OCI-LY7 (cell line): ENCODE measurements around the gene TBC1D2B. TPM values are rescaled to one million over a fixed set of nuclear protein-coding genes. Genes with fewer than 3 reads are reported as not detected.

Experiments
- BruUV-seq: library from RNA; stranded (reverse); fragments of 400-500 nt; replicated peaks from 2 replicates; lab custom pipeline; 2021; lab: Mats Ljungman, UMichigan
- CTCF ChIA-PET: fragments of 300-600 bp; sonication (Branson Sonifier 250); formaldehyde crosslinking; loops from one replicate; lab custom pipeline; 2022; ENCODE audit warnings: antibody characterized with exemption; ENCODE audit not compliant: unreplicated experiment; lab: Charles Lee
- POLR2A ChIA-PET: fragments of 300-600 bp; sonication (Branson Sonifier 250); formaldehyde crosslinking; loops from one replicate; lab custom pipeline; 2022; ENCODE audit warnings: antibody characterized with exemption; lab: Charles Lee
- DNase-seq: peaks from one replicate; pipeline ENCODE4 v3.0.0-alpha.2; 2015; ENCODE audit warnings: low spot score
- H2AFZ ChIP-seq: fragments of 200-600 bp; sonication (generic), shearing (Covaris generic); 2 replicates; pipeline ENCODE4 v1.6.1; 2014; ENCODE audit warnings: mild to moderate bottlenecking, antibody characterized with exemption, low read length, moderate library complexity
- H3K27ac ChIP-seq: fragments of 200-600 bp; sonication (generic); 2 replicates; pipeline ENCODE4 v1.5.1; 2014; ENCODE audit warnings: mixed run types, low read depth, mild to moderate bottlenecking, moderate library complexity, low read length, inconsistent platforms; ENCODE audit not compliant: poor library complexity, severe bottlenecking
- H3K36me3 ChIP-seq: fragments of 200-600 bp; sonication (generic); 2 replicates; pipeline ENCODE4 v1.6.1; 2014; ENCODE audit warnings: mild to moderate bottlenecking, antibody characterized with exemption, low read length, moderate library complexity, mixed read lengths; ENCODE audit not compliant: insufficient read depth
- H3K4me1 ChIP-seq: fragments of 200-600 bp; sonication (generic); 2 replicates; pipeline ENCODE4 v1.5.1; 2014; ENCODE audit warnings: mild to moderate bottlenecking, low read length; ENCODE audit not compliant: insufficient read depth, poor library complexity, severe bottlenecking
- H3K4me2 ChIP-seq: fragments of 200-600 bp; sonication (generic); 2 replicates; pipeline ENCODE4 v1.6.1; 2014; ENCODE audit warnings: mild to moderate bottlenecking, low read length
- H3K4me3 ChIP-seq: fragments of 200-600 bp; sonication (generic); 2 replicates; pipeline ENCODE4 v1.5.1; 2014; ENCODE audit warnings: mild to moderate bottlenecking, low read depth, low read length; ENCODE audit not compliant: poor library complexity, severe bottlenecking
- H3K79me2 ChIP-seq: fragments of 200-600 bp; sonication (generic); 2 replicates; pipeline ENCODE4 v1.6.1; 2016; ENCODE audit warnings: low read depth, mild to moderate bottlenecking, low read length, moderate library complexity, mixed read lengths; ENCODE audit not compliant: insufficient read depth
- H3K9me2 ChIP-seq: fragments of 200-600 bp; sonication (generic); 2 replicates; pipeline ENCODE4 v1.6.1; 2016; ENCODE audit warnings: mild to moderate bottlenecking, low read length, mixed read lengths; ENCODE audit not compliant: insufficient read depth
- H3K9me3 ChIP-seq: fragments of 200-600 bp; sonication (generic); 2 replicates; pipeline ENCODE4 v1.6.1; 2014; ENCODE audit warnings: mild to moderate bottlenecking, mixed run types, low read length, mixed read lengths
- H4K20me1 ChIP-seq: fragments of 200-600 bp; sonication (generic); 2 replicates; pipeline ENCODE4 v1.6.1; 2014; ENCODE audit warnings: mild to moderate bottlenecking, antibody characterized with exemption, low read length, moderate library complexity, mixed read lengths; ENCODE audit not compliant: insufficient read depth
- EZH2phosphoT487 ChIP-seq: fragments of 200-600 bp; sonication (generic); IDR thresholded peaks from 2 replicates; pipeline ENCODE4 v1.6.1; 2018; ENCODE audit warnings: low read depth, borderline replicate concordance, mild to moderate bottlenecking, mixed run types, antibody characterized with exemption, low read length, moderate library complexity, mixed read lengths
- intact Hi-C: fragments of 100-400 bp; cut with micrococcal nuclease; formaldehyde crosslinking; loops from one replicate; pipeline ENCODE4 v1.10.0; 2022; ENCODE audit not compliant: unreplicated experiment
- total RNA-seq, 2 experiments: library from RNA; depleted of rRNA in 1 of 2; stranded (reverse); fragments of >200 nt in 1 of 2; shearing (Covaris generic) in 1 of 2; gene quantifications; 2 replicates each; pipeline ENCODE4 v1.2.3, GENCODE V29; 2014 to 2022
- TF ChIP-seq, protein P1 (sequence below): fragments of 200-600 bp; sonication (generic); conservative IDR thresholded peaks from 2 replicates; pipeline ENCODE4 v1.5.1; 2014; ENCODE audit warnings: mild to moderate bottlenecking, antibody characterized with exemption, low read length, moderate library complexity, mixed read lengths

The TBC1D2B gene
- total RNA-seq, 2 experiments from 2014 or later, result 30.9 to 41.5 TPM

DNA sequence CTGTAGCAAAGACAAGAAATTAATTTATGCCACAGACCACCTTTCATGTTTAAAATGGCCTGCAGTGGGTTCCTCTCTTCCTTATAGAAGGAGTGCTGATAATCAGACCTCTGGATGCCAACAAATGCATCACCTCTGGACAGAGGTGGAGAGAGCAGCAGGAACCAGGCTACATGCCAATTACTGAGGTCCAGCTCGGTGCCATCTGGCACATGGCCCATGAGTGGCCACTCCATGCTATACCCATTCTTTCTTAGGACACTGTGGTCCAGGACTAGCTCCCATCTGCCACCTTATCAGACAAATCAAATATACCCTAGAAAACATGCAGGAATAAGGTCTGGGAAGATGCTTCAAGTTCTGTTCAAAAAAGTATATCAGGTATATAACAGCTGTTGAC lies 60.7 kb downstream of the TBC1D2B start:
- no peak overlapping the region for H3K4me2 ChIP-seq
- DNase-seq, result no peak
- intact Hi-C loops, result no loop called here
- CTCF ChIA-PET, result no interaction called here
- POLR2A ChIA-PET, result interaction anchor here (0.9 kb wide), 2 partner anchors 10 to 96 kb away, joined by 3 read pairs; no protein-coding TSS in a partner anchor
- no peaks in the 10 kb centered on the region for H3K9me2 ChIP-seq
- no peak for TF ChIP-seq EZH2phosphoT487
- TF ChIP-seq, protein P1, sequence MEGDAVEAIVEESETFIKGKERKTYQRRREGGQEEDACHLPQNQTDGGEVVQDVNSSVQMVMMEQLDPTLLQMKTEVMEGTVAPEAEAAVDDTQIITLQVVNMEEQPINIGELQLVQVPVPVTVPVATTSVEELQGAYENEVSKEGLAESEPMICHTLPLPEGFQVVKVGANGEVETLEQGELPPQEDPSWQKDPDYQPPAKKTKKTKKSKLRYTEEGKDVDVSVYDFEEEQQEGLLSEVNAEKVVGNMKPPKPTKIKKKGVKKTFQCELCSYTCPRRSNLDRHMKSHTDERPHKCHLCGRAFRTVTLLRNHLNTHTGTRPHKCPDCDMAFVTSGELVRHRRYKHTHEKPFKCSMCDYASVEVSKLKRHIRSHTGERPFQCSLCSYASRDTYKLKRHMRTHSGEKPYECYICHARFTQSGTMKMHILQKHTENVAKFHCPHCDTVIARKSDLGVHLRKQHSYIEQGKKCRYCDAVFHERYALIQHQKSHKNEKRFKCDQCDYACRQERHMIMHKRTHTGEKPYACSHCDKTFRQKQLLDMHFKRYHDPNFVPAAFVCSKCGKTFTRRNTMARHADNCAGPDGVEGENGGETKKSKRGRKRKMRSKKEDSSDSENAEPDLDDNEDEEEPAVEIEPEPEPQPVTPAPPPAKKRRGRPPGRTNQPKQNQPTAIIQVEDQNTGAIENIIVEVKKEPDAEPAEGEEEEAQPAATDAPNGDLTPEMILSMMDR, result no peak
- H2AFZ ChIP-seq, result no peak overlapping the region
- H3K79me2 ChIP-seq, result no peaks in the 10 kb centered on the region
- no peaks in the 10 kb centered on the region for H4K20me1 ChIP-seq
- H3K4me3 ChIP-seq, result no peak overlapping the region
- H3K4me1 ChIP-seq, result no peaks in the 10 kb centered on the region
- no peaks in the 10 kb centered on the region for H3K9me3 ChIP-seq
- no TSS peak for BruUV-seq
- peaks cover 69% of the 10 kb centered on the region for H3K36me3 ChIP-seq
- H3K27ac ChIP-seq, result no peak overlapping the region

DNA sequence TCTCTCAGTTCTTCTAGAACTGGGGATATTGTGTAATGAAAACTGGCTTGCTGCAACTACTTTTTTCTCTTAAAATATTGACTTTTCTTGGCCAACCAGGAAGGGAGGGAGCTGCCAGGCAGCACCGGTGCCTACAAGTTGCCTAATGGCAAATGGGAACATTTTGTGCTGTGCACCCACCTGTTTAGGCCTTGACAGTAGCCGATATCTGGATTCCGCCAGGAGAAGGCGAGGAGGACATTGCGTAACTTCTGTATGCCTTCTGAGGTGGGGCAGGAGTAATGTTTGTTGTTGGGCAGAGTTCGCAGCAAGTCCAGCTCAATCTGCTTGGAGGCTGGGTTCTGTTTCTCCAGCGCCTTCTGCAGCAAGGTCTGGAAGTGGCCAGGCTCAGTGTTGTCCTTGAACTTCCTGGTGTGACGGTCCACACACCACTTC lies 64.9 kb downstream of the TBC1D2B start:
- Histone ChIP-seq H3K4me3 (no peak overlapping the region), H3K9me3 (no peaks in the 10 kb centered on the region), H3K36me3 (peaks cover 84% of the 10 kb centered on the region), H3K4me2 (no peak overlapping the region), H4K20me1 (no peaks in the 10 kb centered on the region), H3K4me1 (no peaks in the 10 kb centered on the region), H2AFZ (no peak overlapping the region), H3K79me2 (no peaks in the 10 kb centered on the region), H3K9me2 (no peaks in the 10 kb centered on the region), H3K27ac (no peak overlapping the region)
- ChIA-PET CTCF (interaction anchor here (0.6 kb wide), 1 partner anchor 26 kb away, joined by 3 read pairs; no protein-coding TSS in a partner anchor), POLR2A (no interaction called here)
- DNase-seq, result no peak
- intact Hi-C loops, result no loop called here
- BruUV-seq, result no TSS peak
- no peak for TF ChIP-seq EZH2phosphoT487
- TF ChIP-seq, protein P1, result no peak

DNA sequence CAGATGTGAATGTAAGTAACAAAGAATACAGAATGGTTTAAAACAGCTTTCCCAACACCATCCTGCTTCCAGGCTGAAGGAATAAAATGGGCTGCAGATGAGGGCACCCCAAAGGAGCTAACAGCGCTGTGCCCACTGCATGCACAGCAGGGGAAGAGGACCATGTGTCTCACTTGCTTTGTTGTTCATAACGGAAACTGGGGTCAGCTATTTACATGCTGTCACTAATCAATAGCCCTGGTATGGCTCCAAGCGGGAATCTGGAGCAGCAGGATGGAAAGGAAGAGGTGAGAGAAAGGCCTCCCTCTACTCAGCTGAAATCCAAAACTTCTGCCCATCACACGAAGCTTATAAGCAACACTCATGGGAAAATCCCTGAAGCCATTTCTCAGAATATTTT lies 67.4 kb downstream of the TBC1D2B start:
- intact Hi-C loops, result no loop called here

More for the DNA sequence above, 67.4 kb downstream of the TBC1D2B start:
- Histone ChIP-seq H4K20me1 (no peaks in the 10 kb centered on the region), H3K4me1 (no peaks in the 10 kb centered on the region), H3K9me3 (no peaks in the 10 kb centered on the region), H3K79me2 (no peaks in the 10 kb centered on the region), H3K27ac (no peak overlapping the region), H3K4me2 (no peak overlapping the region), H3K36me3 (peaks cover 84% of the 10 kb centered on the region), H3K4me3 (no peak overlapping the region), H3K9me2 (no peaks in the 10 kb centered on the region), H2AFZ (no peak overlapping the region)
- ChIA-PET CTCF (no interaction called here), POLR2A (interaction anchor here (0.6 kb wide), 1 partner anchor 1847 kb away, joined by 4 read pairs; no protein-coding TSS in a partner anchor)
- no peak for TF ChIP-seq EZH2phosphoT487
- TF ChIP-seq, protein P1, result no peak
- no TSS peak for BruUV-seq
- no peak for DNase-seq
